Panc1 (cell line): ENCODE data around the gene PFAS. TPM values are rescaled to one million over a fixed set of nuclear protein-coding genes. Genes with fewer than 3 reads are reported as not detected.

Source experiments
- ATAC-seq: fragments of 200-7000 bp; cut with Tn5 transposase; 2 replicates; pipeline ENCODE4 v1.9.1; 2020; ENCODE audit warnings: mild to moderate bottlenecking, moderate library complexity
- BruUV-seq: library from RNA; stranded (reverse); fragments of 400-500 nt; replicated peaks from 2 replicates; lab custom pipeline; 2021; lab: Mats Ljungman, UMichigan
- CTCF ChIA-PET: fragments of 300-600 bp; sonication (Branson Sonifier 250); formaldehyde crosslinking; loops from one replicate; lab custom pipeline; 2022; ENCODE audit warnings: antibody characterized with exemption; lab: Charles Lee
- POLR2A ChIA-PET: fragments of 300-600 bp; sonication (Branson Sonifier 250); formaldehyde crosslinking; loops from one replicate; lab custom pipeline; 2022; ENCODE audit warnings: antibody characterized with exemption; lab: Charles Lee
- DNase-seq: peaks from one replicate; pipeline ENCODE4 v3.0.0-alpha.2; 2010; ENCODE audit warnings: low read depth, low spot score
- H3K27ac ChIP-seq: 2 replicates; pipeline ENCODE4 v1.5.1; 2011; ENCODE audit warnings: mild to moderate bottlenecking, low read length, inconsistent platforms
- H3K27me3 ChIP-seq: fragments of 200-500 bp; sonication (Bioruptor generic); 2 replicates; pipeline ENCODE4 v1.6.0; 2014; ENCODE audit warnings: low read length, inconsistent platforms; ENCODE audit not compliant: control insufficient read depth, insufficient read depth
- H3K36me3 ChIP-seq: fragments of 200-500 bp; sonication (Bioruptor generic); 2 replicates; pipeline ENCODE4 v1.5.1; 2014; ENCODE audit warnings: inconsistent platforms, mild to moderate bottlenecking, low read length, moderate library complexity; ENCODE audit not compliant: control insufficient read depth, insufficient read depth
- H3K4me1 ChIP-seq: 2 replicates; pipeline ENCODE4 v1.5.1; 2011; ENCODE audit warnings: inconsistent platforms, mild to moderate bottlenecking, low read length, moderate library complexity; ENCODE audit not compliant: control insufficient read depth, insufficient read depth
- H3K4me3 ChIP-seq, 2 experiments: 2 replicates each; pipeline ENCODE4 v1.5.1; 2011 to 2012; ENCODE audit warnings: low read depth in 2 of 2, low read length in 2 of 2, mild to moderate bottlenecking in 2 of 2, inconsistent platforms in 1 of 2, moderate library complexity in 1 of 2
- H3K9me3 ChIP-seq: fragments of 200-500 bp; sonication (Bioruptor generic); 2 replicates; pipeline ENCODE4 v1.5.1; 2014; ENCODE audit warnings: low read depth, mild to moderate bottlenecking, inconsistent platforms, low read length, moderate library complexity; ENCODE audit not compliant: control insufficient read depth, insufficient read depth
- POLR2AphosphoS5 ChIP-seq: IDR thresholded peaks from 2 replicates; pipeline ENCODE4 v1.6.1; 2012; ENCODE audit warnings: mild to moderate bottlenecking, low read depth, low read length, moderate library complexity
- SIN3A ChIP-seq: IDR thresholded peaks from 2 replicates; pipeline ENCODE4 v1.6.1; 2012; ENCODE audit warnings: low read depth, mild to moderate bottlenecking, low read length, moderate library complexity, borderline replicate concordance; ENCODE audit not compliant: insufficient read depth
- TCF7L2 ChIP-seq: IDR thresholded peaks from 2 replicates; pipeline ENCODE4 v1.6.1; 2011; ENCODE audit warnings: mild to moderate bottlenecking, low read depth, low read length, inconsistent platforms
- in situ Hi-C: cut with HindIII; loops from 2 replicates; pipeline ENCODE4 v1.10.0; 2016; ENCODE audit warnings: low sequenced_read_pairs, low pct_unique_long_range_greater_than_20kb
- intact Hi-C: fragments of 100-400 bp; cut with micrococcal nuclease; formaldehyde crosslinking; loops from one replicate; pipeline ENCODE4 v1.10.0; 2022; ENCODE audit not compliant: unreplicated experiment
- total RNA-seq: library from RNA; stranded (reverse); gene quantifications from one replicate; pipeline ENCODE4 v1.2.1, GENCODE V29; 2021; ENCODE audit not compliant: unreplicated experiment
- TF ChIP-seq, protein P1 (sequence below), 2 experiments: IDR thresholded peaks; 2 replicates each; pipeline ENCODE4 v1.6.1; 2011 to 2012; ENCODE audit warnings: low read depth in 2 of 2, control low read depth in 1 of 2, low read length in 1 of 2, mild to moderate bottlenecking in 1 of 2, moderate library complexity in 1 of 2; ENCODE audit not compliant: insufficient read depth in 1 of 2
- TF ChIP-seq, protein P2 (sequence below): fragments of 450-650 bp; IDR thresholded peaks from 2 replicates; pipeline ENCODE4 v1.5.1; 2017; ENCODE audit warnings: mild to moderate bottlenecking

The PFAS gene
- total RNA-seq, 1 experiment from 2014 or later = 73.0 TPM

DNA sequence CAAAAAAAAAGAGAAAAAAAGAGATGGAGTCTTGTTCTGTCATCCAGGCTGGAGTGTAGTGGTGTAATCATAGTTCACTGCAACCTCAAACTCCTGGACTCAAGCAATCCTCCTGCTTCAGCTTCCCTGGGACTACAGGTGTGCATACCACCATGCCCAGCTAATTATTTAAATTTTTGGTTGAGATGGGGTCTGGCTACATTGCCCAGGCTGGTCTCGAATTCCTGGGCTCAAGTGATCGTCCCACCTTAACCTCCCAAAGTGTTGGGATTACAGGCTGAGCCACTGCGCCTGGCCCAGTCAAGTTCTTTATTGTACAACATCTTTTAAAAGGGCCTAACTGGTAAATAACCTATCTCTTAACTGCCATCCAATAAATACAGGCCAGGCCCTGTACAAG, 33.3 kb downstream of the PFAS start:
- in situ Hi-C loops = no loop called here
- Histone ChIP-seq H3K4me1 (no peaks in the 10 kb centered on the region), H3K27me3 (no peaks in the 10 kb centered on the region), H3K27ac (no peak overlapping the region), H3K4me3 (no peak overlapping the region), H3K36me3 (no peaks in the 10 kb centered on the region), H3K9me3 (no peaks in the 10 kb centered on the region)
- ChIA-PET CTCF (no interaction called here), POLR2A (interaction anchor here (0.7 kb wide), 1 partner anchor 14 kb away, joined by 4 read pairs; no protein-coding TSS in a partner anchor)
- intact Hi-C loops = no loop called here
- no peak for DNase-seq
- BruUV-seq = no TSS peak
- ATAC-seq = no peak
- TF ChIP-seq POLR2AphosphoS5 (no peak), SIN3A (no peak)

DNA sequence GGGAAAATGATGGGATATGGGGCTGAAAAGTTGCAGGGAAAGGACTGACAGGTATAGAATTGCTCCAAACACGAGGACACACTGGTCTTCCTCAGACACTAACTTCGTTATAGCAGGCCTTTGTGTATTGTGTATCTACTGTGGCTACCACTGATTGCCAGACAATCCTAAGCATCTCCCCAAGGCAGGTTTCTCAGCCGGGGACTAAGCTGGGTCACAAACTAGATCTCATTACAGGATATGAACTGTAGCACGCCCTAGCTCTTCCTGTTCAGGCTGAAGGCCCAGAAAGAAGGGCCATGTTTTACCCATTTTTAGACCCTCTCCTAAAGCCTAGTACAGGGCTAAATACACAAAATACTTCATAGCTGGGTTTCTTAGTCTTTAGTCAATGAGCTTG, 34.3 kb downstream of the PFAS start:
- ChIA-PET POLR2A (interaction anchor here (0.6 to 0.7 kb wide), 3 partner anchors 13 to 241 kb away, joined by 3 to 6 read pairs (median 4); no protein-coding TSS in a partner anchor), CTCF (interaction anchor here (0.7 kb wide), 1 partner anchor 12 kb away, joined by 8 read pairs; no protein-coding TSS in a partner anchor)
- intact Hi-C loops (no loop called here), in situ Hi-C loops (no loop called here)
- H3K27ac ChIP-seq = no peak overlapping the region
- BruUV-seq = no TSS peak
- DNase-seq (no peak), ATAC-seq (no peak)
- H3K9me3 ChIP-seq = no peaks in the 10 kb centered on the region
- H3K36me3 ChIP-seq = no peaks in the 10 kb centered on the region
- no peak overlapping the region for H3K4me3 ChIP-seq
- TF ChIP-seq POLR2AphosphoS5 = no peak
- TF ChIP-seq, protein P1, sequence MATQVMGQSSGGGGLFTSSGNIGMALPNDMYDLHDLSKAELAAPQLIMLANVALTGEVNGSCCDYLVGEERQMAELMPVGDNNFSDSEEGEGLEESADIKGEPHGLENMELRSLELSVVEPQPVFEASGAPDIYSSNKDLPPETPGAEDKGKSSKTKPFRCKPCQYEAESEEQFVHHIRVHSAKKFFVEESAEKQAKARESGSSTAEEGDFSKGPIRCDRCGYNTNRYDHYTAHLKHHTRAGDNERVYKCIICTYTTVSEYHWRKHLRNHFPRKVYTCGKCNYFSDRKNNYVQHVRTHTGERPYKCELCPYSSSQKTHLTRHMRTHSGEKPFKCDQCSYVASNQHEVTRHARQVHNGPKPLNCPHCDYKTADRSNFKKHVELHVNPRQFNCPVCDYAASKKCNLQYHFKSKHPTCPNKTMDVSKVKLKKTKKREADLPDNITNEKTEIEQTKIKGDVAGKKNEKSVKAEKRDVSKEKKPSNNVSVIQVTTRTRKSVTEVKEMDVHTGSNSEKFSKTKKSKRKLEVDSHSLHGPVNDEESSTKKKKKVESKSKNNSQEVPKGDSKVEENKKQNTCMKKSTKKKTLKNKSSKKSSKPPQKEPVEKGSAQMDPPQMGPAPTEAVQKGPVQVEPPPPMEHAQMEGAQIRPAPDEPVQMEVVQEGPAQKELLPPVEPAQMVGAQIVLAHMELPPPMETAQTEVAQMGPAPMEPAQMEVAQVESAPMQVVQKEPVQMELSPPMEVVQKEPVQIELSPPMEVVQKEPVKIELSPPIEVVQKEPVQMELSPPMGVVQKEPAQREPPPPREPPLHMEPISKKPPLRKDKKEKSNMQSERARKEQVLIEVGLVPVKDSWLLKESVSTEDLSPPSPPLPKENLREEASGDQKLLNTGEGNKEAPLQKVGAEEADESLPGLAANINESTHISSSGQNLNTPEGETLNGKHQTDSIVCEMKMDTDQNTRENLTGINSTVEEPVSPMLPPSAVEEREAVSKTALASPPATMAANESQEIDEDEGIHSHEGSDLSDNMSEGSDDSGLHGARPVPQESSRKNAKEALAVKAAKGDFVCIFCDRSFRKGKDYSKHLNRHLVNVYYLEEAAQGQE (IDR thresholded peaks at IDR 0.05; ENCODE audit: insufficient read depth in 1 of 2, low read depth in 2 of 2, low read length in 1 of 2) = no peak
- no peak for TF ChIP-seq SIN3A
- TF ChIP-seq, protein P2, sequence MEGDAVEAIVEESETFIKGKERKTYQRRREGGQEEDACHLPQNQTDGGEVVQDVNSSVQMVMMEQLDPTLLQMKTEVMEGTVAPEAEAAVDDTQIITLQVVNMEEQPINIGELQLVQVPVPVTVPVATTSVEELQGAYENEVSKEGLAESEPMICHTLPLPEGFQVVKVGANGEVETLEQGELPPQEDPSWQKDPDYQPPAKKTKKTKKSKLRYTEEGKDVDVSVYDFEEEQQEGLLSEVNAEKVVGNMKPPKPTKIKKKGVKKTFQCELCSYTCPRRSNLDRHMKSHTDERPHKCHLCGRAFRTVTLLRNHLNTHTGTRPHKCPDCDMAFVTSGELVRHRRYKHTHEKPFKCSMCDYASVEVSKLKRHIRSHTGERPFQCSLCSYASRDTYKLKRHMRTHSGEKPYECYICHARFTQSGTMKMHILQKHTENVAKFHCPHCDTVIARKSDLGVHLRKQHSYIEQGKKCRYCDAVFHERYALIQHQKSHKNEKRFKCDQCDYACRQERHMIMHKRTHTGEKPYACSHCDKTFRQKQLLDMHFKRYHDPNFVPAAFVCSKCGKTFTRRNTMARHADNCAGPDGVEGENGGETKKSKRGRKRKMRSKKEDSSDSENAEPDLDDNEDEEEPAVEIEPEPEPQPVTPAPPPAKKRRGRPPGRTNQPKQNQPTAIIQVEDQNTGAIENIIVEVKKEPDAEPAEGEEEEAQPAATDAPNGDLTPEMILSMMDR = no peak
- no peak for TF ChIP-seq TCF7L2
- H3K27me3 ChIP-seq = no peaks in the 10 kb centered on the region
- peaks cover 3% of the 10 kb centered on the region; the same call in 1 of the 2 replicates for H3K4me1 ChIP-seq

DNA sequence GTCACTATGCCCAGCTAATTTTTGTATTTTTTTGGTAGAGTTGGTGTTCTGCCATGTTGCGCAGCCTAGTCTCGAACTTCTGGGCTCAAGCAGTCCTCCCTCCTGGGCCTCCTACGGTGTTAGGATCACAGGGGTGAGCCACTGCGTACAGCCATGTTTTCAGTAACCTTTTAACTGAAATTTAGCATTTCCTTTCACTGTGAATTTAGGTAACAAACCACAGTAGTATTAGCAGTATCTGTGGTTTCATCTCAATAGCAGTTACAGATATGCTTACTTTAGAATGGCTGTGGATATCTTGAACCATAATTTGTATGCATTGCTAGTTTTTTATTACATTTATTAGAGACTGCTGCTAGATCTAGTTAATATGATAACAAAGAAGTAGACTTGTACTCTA, 35.0 kb downstream of the PFAS start:
- no peaks in the 10 kb centered on the region for H3K27me3 ChIP-seq
- ChIA-PET CTCF (no interaction called here), POLR2A (no interaction called here)
- no peak for DNase-seq
- H3K4me1 ChIP-seq = peaks cover 3% of the 10 kb centered on the region
- TF ChIP-seq POLR2AphosphoS5 = no peak
- TF ChIP-seq, protein P1 (IDR thresholded peaks at IDR 0.05; ENCODE audit: insufficient read depth in 1 of 2, low read depth in 2 of 2, low read length in 1 of 2) = no peak
- no peak for TF ChIP-seq SIN3A
- TF ChIP-seq, protein P2 = no peak
- TF ChIP-seq TCF7L2 = no peak
- no peak overlapping the region for H3K27ac ChIP-seq
- BruUV-seq = no TSS peak
- no peak for ATAC-seq
- no peaks in the 10 kb centered on the region; the same call in 1 of the 2 replicates for H3K36me3 ChIP-seq
- no peak overlapping the region for H3K4me3 ChIP-seq
- no peaks in the 10 kb centered on the region for H3K9me3 ChIP-seq
- in situ Hi-C loops = no loop called here
- intact Hi-C loops = no loop called here
